ENCODE data around the gene SRGAP3. TPM values are rescaled to one million over a fixed set of nuclear protein-coding genes. Genes with fewer than 3 reads are reported as not detected.

Gene SRGAP3
- total RNA-seq, 1 experiment from 2014 or later, result 1.3 TPM

DNA sequence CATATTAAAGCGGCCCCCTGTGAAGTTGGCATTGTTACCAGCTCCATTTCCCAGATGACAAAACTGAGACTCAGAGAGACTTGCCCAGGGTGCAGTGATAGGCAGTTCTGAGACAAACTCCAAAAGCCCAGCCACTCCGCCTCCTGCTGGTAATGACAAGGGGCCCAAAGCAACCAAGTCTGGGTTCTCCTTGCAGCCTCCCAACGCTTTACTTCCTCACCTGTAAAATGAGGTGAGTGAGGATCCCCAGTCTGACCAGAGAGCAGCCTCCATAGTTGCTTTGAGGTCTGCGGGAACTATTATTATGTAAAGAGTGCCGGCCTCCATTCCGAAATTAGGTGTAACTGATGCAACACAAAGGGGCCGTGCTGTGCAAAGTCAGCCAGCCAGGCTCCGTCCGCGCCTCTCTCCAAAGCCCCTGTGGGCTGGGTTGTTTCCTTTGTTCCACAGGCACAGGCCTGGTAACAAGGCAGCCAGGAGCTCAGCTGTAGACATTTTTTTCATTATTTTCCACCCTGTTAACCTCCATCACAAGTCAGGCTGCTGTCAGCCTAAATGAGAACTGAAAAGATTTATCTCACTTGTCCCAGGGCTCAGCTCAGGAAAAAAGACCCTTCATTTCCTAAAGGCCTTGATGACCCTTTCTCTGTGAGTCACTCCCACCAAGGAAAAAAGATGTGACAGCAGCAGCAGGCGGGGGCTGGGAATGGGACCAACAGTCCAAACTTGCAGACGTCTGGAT lies 147.0 kb downstream of the SRGAP3 start:
- H3K4me3 ChIP-seq (ENCODE audit: low read length), result no peak overlapping the region
- no peaks in the 10 kb centered on the region for H4K20me1 ChIP-seq (ENCODE audit: insufficient read depth, low read depth, low read length)
- H2AFZ ChIP-seq (ENCODE audit: low read length), result no peak overlapping the region
- H3K36me3 ChIP-seq (ENCODE audit: insufficient read depth, low read length), result no peaks in the 10 kb centered on the region
- no peaks in the 10 kb centered on the region for H3K4me1 ChIP-seq (ENCODE audit: low read length)
- H3K4me2 ChIP-seq (ENCODE audit: low read depth, low read length, poor library complexity, severe bottlenecking), result no peak overlapping the region
- no peaks in the 10 kb centered on the region for H3K9me2 ChIP-seq (replicated peaks; ENCODE audit: insufficient read depth, low read length)
- H3K27ac ChIP-seq (ENCODE audit: low read length), result no peak overlapping the region
- no peaks in the 10 kb centered on the region for H3K79me2 ChIP-seq (ENCODE audit: low read length)
- no peak for DNase-seq
- no peak overlapping the region for H3K9ac ChIP-seq (ENCODE audit: low read length)
- H3K27me3 ChIP-seq (ENCODE audit: low read length), result no peaks in the 10 kb centered on the region
- no peaks in the 10 kb centered on the region for H3K9me3 ChIP-seq (ENCODE audit: low read length)

DNA sequence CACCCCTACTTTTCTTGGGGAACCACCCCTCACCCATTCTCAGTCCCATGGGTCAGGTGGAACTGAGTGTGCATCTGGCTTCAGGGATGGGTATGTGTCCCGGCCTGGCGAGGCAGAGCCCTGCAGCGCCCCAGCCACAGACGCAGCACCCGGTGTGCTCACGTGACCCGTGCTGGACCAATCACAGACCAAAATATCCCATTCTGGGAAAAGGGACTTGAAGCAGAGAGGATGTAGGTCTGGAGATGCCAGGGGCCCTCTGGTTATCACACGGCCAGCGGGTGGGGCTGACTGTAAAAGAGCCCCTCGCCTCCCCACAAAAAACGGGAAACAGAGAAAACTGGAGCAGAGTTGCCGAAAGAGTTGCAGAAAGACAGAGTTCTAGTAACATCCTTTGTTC lies 148.2 kb downstream of the SRGAP3 start:
- no peak overlapping the region for H3K4me2 ChIP-seq (ENCODE audit: low read depth, low read length, poor library complexity, severe bottlenecking)
- H3K27ac ChIP-seq (ENCODE audit: low read length), result no peak overlapping the region
- no peak overlapping the region for H3K9ac ChIP-seq (ENCODE audit: low read length)
- H3K9me2 ChIP-seq (replicated peaks; ENCODE audit: insufficient read depth, low read length), result no peaks in the 10 kb centered on the region
- no peak for DNase-seq
- H2AFZ ChIP-seq (ENCODE audit: low read length), result no peak overlapping the region
- no peaks in the 10 kb centered on the region for H3K27me3 ChIP-seq (ENCODE audit: low read length)
- H3K4me3 ChIP-seq (ENCODE audit: low read length), result no peak overlapping the region
- no peaks in the 10 kb centered on the region for H3K79me2 ChIP-seq (ENCODE audit: low read length)
- no peaks in the 10 kb centered on the region for H4K20me1 ChIP-seq (ENCODE audit: insufficient read depth, low read depth, low read length)
- H3K36me3 ChIP-seq (ENCODE audit: insufficient read depth, low read length), result no peaks in the 10 kb centered on the region
- no peaks in the 10 kb centered on the region for H3K4me1 ChIP-seq (ENCODE audit: low read length)
- no peaks in the 10 kb centered on the region for H3K9me3 ChIP-seq (ENCODE audit: low read length)

DNA sequence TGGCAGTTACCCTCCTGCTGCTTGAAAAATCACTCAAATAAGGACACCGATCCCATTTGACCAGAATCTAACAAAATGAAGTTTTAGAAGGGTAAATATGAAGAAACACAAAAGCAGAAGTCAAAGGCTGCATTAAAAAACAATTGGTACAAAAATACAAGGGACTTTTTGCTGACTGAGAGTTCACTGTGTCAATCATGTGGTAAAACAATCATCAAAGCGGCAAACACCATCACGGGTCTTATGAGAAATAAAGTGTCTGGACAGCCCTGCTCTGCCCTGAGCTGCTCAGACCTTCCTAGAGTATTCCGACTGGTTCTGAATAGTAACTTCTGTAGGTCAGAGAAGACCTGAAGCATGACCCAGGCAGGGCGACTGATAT lies 148.9 kb downstream of the SRGAP3 start:
- no peak overlapping the region for H3K9ac ChIP-seq (ENCODE audit: low read length)

DNA sequence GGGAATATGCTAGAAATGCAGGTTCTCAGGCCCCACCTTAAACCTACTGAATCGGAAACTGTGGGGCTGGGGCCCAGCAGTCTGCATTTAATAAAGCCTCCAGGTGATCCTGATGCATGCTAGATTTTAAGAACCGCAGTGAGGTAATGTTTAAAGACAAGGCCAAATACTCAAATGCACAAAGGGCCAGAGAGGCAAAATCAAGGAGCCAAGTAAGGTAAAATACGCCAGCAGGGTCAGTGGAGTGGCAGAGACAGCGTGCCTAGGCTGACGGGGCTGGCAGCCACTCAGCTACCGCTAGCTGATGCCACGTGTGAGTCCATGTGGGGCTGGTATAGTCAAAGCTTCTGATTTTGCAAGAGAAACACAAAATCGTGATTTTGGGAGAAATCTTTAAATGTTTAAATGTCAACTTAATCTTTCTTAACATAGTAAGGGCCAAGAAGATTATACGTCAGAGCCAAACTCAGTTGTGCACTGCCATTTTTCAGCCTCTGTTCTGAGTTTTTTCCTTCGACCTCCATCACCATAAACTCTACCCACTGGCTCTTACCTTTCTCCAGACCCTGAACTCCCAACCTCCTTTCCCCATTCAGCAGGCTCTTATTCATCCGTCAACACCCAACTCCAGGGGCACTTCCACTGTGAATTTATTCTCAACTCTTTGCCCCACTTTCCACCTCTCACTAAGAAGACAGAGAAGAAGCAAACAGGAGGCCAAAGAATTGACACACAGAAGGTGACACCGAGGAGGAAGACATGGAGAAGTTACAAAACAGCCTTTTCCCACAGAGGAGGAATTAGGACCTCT lies 149.5 kb downstream of the SRGAP3 start:
- Histone ChIP-seq H3K9me2 (replicated peaks; ENCODE audit: insufficient read depth, low read length) (no peaks in the 10 kb centered on the region), H3K27ac (ENCODE audit: low read length) (no peak overlapping the region), H3K9me3 (ENCODE audit: low read length) (no peaks in the 10 kb centered on the region), H3K27me3 (ENCODE audit: low read length) (no peaks in the 10 kb centered on the region), H3K4me1 (ENCODE audit: low read length) (no peaks in the 10 kb centered on the region), H3K36me3 (ENCODE audit: insufficient read depth, low read length) (no peaks in the 10 kb centered on the region), H4K20me1 (ENCODE audit: insufficient read depth, low read depth, low read length) (no peaks in the 10 kb centered on the region), H3K79me2 (ENCODE audit: low read length) (no peaks in the 10 kb centered on the region), H3K4me3 (ENCODE audit: low read length) (no peak overlapping the region), H3K9ac (ENCODE audit: low read length) (no peak overlapping the region), H2AFZ (ENCODE audit: low read length) (no peak overlapping the region), H3K4me2 (ENCODE audit: low read depth, low read length, poor library complexity, severe bottlenecking) (no peak overlapping the region)
- no peak for DNase-seq

More for the DNA sequence above, 148.9 kb downstream of the SRGAP3 start:
- no peak overlapping the region for H3K27ac ChIP-seq (ENCODE audit: low read length)
- no peak overlapping the region for H2AFZ ChIP-seq (ENCODE audit: low read length)
- no peak for DNase-seq
- no peaks in the 10 kb centered on the region for H3K36me3 ChIP-seq (ENCODE audit: insufficient read depth, low read length)
- H3K4me2 ChIP-seq (ENCODE audit: low read depth, low read length, poor library complexity, severe bottlenecking), result no peak overlapping the region
- H3K79me2 ChIP-seq (ENCODE audit: low read length), result no peaks in the 10 kb centered on the region
- no peaks in the 10 kb centered on the region for H3K9me2 ChIP-seq (replicated peaks; ENCODE audit: insufficient read depth, low read length)
- no peaks in the 10 kb centered on the region for H4K20me1 ChIP-seq (ENCODE audit: insufficient read depth, low read depth, low read length)
- H3K4me3 ChIP-seq (ENCODE audit: low read length), result no peak overlapping the region
- H3K27me3 ChIP-seq (ENCODE audit: low read length), result no peaks in the 10 kb centered on the region
- H3K9me3 ChIP-seq (ENCODE audit: low read length), result no peaks in the 10 kb centered on the region
- H3K4me1 ChIP-seq (ENCODE audit: low read length), result no peaks in the 10 kb centered on the region

DNA sequence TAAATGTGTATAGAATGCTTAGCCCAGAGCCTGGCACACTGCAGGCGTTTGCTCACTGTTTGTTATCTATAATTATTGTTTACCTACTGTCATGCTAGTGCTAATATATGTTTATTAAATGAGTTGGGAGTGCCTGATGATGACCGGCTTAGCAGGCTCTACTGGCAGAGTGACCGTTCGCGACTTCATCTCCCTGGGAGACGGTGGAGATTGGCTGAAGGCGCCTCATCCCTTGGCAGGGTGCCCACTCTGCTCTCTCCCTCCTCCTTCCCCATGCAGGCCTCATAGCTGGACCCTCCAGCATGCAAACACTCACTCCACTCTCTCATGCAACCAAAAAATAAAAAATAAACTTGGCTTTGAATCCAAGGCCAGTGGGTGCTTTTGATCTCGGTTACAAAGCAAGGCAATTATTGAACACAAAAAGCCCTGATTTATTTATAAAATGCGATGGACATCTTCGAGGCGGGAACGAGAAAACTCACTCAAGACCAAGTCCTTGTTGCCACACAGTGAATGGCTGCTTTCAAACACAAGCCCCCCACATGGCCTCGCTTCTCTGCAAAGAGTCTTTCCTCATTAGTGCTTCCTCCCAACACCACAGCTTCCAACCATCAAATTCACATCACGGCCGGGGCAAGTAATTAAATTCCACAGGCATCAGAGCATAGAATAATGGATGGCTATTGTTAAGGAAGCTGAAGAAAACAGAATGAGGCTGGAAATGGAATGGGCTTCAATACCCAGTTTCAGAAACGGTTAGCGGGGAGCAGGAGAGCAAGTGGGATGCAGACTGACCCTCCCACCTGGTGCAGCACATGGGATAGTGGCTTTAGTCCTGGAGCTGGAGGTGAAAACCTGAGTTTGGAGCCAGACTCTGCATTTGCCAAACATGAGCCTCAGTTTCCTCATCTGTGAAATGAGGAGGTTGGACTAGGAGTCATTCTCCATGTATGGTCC lies 150.4 kb downstream of the SRGAP3 start:
- H3K9me3 ChIP-seq (ENCODE audit: low read length), result no peaks in the 10 kb centered on the region
- DNase-seq, result no peak
- no peak overlapping the region for H2AFZ ChIP-seq (ENCODE audit: low read length)
- H3K4me1 ChIP-seq (ENCODE audit: low read length), result no peaks in the 10 kb centered on the region
- no peak overlapping the region for H3K9ac ChIP-seq (ENCODE audit: low read length)
- H3K4me3 ChIP-seq (ENCODE audit: low read length), result no peak overlapping the region
- no peaks in the 10 kb centered on the region for H3K36me3 ChIP-seq (ENCODE audit: insufficient read depth, low read length)
- no peaks in the 10 kb centered on the region for H4K20me1 ChIP-seq (ENCODE audit: insufficient read depth, low read depth, low read length)
- no peaks in the 10 kb centered on the region for H3K9me2 ChIP-seq (replicated peaks; ENCODE audit: insufficient read depth, low read length)
- no peak overlapping the region for H3K27ac ChIP-seq (ENCODE audit: low read length)
- H3K4me2 ChIP-seq (ENCODE audit: low read depth, low read length, poor library complexity, severe bottlenecking), result no peak overlapping the region
- no peaks in the 10 kb centered on the region for H3K79me2 ChIP-seq (ENCODE audit: low read length)
- no peaks in the 10 kb centered on the region for H3K27me3 ChIP-seq (ENCODE audit: low read length)

DNA sequence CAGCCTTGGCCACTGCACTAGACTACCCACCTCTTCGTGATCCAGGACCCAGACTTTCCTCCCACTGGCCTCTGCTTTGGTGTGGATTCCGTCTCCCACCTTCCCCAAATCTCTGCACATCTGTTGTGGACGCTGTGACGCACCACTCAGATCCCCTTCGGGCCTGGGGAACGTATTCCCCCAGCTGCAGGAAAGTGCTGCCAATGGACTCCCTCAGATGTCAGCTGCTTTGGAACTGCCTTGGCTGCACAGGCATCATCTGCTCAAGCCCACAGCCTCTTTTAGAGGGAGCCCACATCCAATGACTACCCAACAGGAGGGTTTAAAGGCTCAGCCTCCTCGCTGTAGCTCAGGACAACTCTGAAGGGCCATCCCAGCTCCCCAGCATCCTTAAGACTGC lies 152.0 kb downstream of the SRGAP3 start:
- Histone ChIP-seq H3K79me2 (ENCODE audit: low read length) (no peaks in the 10 kb centered on the region), H3K9me2 (replicated peaks; ENCODE audit: insufficient read depth, low read length) (no peaks in the 10 kb centered on the region), H3K36me3 (ENCODE audit: insufficient read depth, low read length) (no peaks in the 10 kb centered on the region), H3K9me3 (ENCODE audit: low read length) (no peaks in the 10 kb centered on the region), H2AFZ (ENCODE audit: low read length) (no peak overlapping the region), H3K4me3 (ENCODE audit: low read length) (no peak overlapping the region), H3K27me3 (ENCODE audit: low read length) (no peaks in the 10 kb centered on the region), H4K20me1 (ENCODE audit: insufficient read depth, low read depth, low read length) (no peaks in the 10 kb centered on the region), H3K9ac (ENCODE audit: low read length) (no peak overlapping the region), H3K4me2 (ENCODE audit: low read depth, low read length, poor library complexity, severe bottlenecking) (no peak overlapping the region), H3K27ac (ENCODE audit: low read length) (no peak overlapping the region), H3K4me1 (ENCODE audit: low read length) (no peaks in the 10 kb centered on the region)
- no peak for DNase-seq

DNA sequence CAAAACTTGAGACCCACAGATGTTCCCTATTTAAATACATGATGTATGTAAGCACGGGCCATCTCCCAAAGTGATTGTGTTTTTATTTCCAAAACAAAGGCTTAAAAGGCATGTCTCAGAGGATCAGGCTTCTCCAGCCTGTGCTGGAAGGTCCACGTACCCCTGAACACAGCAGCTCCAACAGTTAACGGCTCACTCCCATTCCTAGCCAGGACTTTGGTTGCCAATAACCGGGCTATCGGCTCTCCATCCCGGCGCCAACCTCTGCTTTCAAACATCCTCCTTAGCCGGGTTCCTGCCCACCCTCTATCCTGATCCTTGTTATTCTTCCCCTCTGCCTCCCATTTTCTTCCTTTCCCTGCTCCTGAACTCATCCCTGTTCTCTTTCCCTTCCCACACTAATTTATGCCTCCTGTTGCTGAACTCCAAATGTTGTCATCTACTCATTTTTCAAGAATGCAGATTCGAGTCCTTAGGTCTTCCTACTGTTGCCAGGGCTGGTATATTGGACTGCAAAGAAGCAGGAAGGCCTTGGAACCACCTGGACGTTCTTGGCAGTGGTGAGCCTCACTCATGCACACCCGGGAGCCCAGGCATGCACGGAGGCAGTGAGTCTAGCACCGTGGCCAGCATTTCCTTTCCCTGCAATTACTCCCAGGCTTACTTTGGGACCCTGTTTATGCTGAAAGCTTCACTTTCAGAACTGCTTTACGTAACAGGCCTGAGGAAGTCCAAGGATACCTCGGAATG lies 157.8 kb downstream of the SRGAP3 start:
- no peaks in the 10 kb centered on the region for H3K36me3 ChIP-seq (ENCODE audit: insufficient read depth, low read length)
- H2AFZ ChIP-seq (ENCODE audit: low read length), result no peak overlapping the region
- H3K9me3 ChIP-seq (ENCODE audit: low read length), result no peaks in the 10 kb centered on the region
- H3K4me1 ChIP-seq (ENCODE audit: low read length), result no peaks in the 10 kb centered on the region
- H3K27ac ChIP-seq (ENCODE audit: low read length), result no peak overlapping the region
- H3K79me2 ChIP-seq (ENCODE audit: low read length), result no peaks in the 10 kb centered on the region
- H3K4me3 ChIP-seq (ENCODE audit: low read length), result no peak overlapping the region
- no peaks in the 10 kb centered on the region; the same call in 1 of the 2 replicates for H4K20me1 ChIP-seq (ENCODE audit: insufficient read depth, low read depth, low read length)
- no peaks in the 10 kb centered on the region for H3K27me3 ChIP-seq (ENCODE audit: low read length)
- no peak overlapping the region for H3K9ac ChIP-seq (ENCODE audit: low read length)
- H3K4me2 ChIP-seq (ENCODE audit: low read depth, low read length, poor library complexity, severe bottlenecking), result no peak overlapping the region
- H3K9me2 ChIP-seq (replicated peaks; ENCODE audit: insufficient read depth, low read length), result no peaks in the 10 kb centered on the region
- DNase-seq, result no peak

Measured in Karpas-422 (cell line).